OCI-LY3 (cell line): ENCODE measurements around the gene MUC5B.

Source experiments
- H2AFZ ChIP-seq: fragments of 200-600, 300-600 bp; shearing (Covaris generic); 2 replicates; pipeline ENCODE4 v1.6.0; 2014; ENCODE audit warnings: antibody characterized with exemption, low read depth, low read length
- H3K27ac ChIP-seq: fragments of 200-600, 300-600 bp; sonication (generic); 2 replicates; pipeline ENCODE4 v1.5.1; 2014; ENCODE audit warnings: mild to moderate bottlenecking, low read length, moderate library complexity, mixed read lengths
- H3K27me3 ChIP-seq: fragments of 200-600, 300-600 bp; sonication (generic); 2 replicates; pipeline ENCODE4 v1.6.1; 2014; ENCODE audit warnings: low read depth, low read length, mixed read lengths
- H3K36me3 ChIP-seq: fragments of 200-600, 300-600 bp; sonication (generic); replicated peaks from 2 replicates; pipeline ENCODE3; 2014; ENCODE audit warnings: low read depth, low read length, mixed read lengths
- H3K4me1 ChIP-seq: fragments of 300-600, 200-600 bp; sonication (generic); 2 replicates; pipeline ENCODE4 v1.6.1; 2014; ENCODE audit warnings: low read length, mixed read lengths
- H3K4me2 ChIP-seq: fragments of 200-600, 300-600 bp; sonication (generic); 2 replicates; pipeline ENCODE4 v1.6.1; 2014; ENCODE audit warnings: low read length, mixed read lengths
- H3K4me3 ChIP-seq: fragments of 300-600, 200-600 bp; sonication (generic); 2 replicates; pipeline ENCODE4 v1.5.1; 2014; ENCODE audit warnings: antibody characterized with exemption, mild to moderate bottlenecking, low read length, moderate library complexity
- H3K79me2 ChIP-seq: fragments of 300-600, 200-600 bp; shearing (Covaris generic); 2 replicates; pipeline ENCODE4 v1.6.1; 2014; ENCODE audit warnings: mild to moderate bottlenecking, low read length, mixed read lengths
- H3K9ac ChIP-seq: fragments of 300-600, 200-600 bp; shearing (Covaris generic); 2 replicates; pipeline ENCODE4 v1.6.0; 2014; ENCODE audit warnings: mild to moderate bottlenecking, low read length, moderate library complexity
- H3K9me3 ChIP-seq: fragments of 200-600, 300-600 bp; shearing (Covaris generic); 2 replicates; pipeline ENCODE4 v1.6.1; 2014; ENCODE audit warnings: low read length, mixed read lengths; ENCODE audit not compliant: insufficient read depth
- H4K20me1 ChIP-seq: fragments of 200-600, 300-600 bp; sonication (generic); 2 replicates; pipeline ENCODE4 v1.6.1; 2016; ENCODE audit warnings: low read length, mixed read lengths; ENCODE audit not compliant: insufficient read depth
- CTCF ChIP-seq: fragments of 200-600, 300-600 bp; sonication (generic); IDR thresholded peaks from 2 replicates; pipeline ENCODE4 v1.5.1; 2014; ENCODE audit warnings: antibody characterized with exemption, low read length, low read depth
- EZH2phosphoT487 ChIP-seq: fragments of 200-600 bp; shearing (Covaris generic); IDR thresholded peaks from 2 replicates; pipeline ENCODE4 v1.6.1; 2018; ENCODE audit warnings: antibody characterized with exemption, mixed run types, low read depth

Gene MUC5B

GRCh38 chr11:1255151-1255550, 32.3 kb downstream of the MUC5B start:
- Histone ChIP-seq H2AFZ (no peak overlapping the region), H4K20me1 (no peaks in the 10 kb centered on the region), H3K9ac (no peak overlapping the region), H3K36me3 (no peaks in the 10 kb centered on the region), H3K9me3 (no peaks in the 10 kb centered on the region), H3K27ac (no peak overlapping the region), H3K27me3 (no peaks in the 10 kb centered on the region), H3K79me2 (no peaks in the 10 kb centered on the region), H3K4me3 (no peak overlapping the region), H3K4me2 (no peak overlapping the region), H3K4me1 (no peaks in the 10 kb centered on the region)
- TF ChIP-seq CTCF (no peak), EZH2phosphoT487 (no peak)

GRCh38 chr11:1256257-1257045, 33.6 kb downstream of the MUC5B start:
- TF ChIP-seq EZH2phosphoT487 (no peak), CTCF (no peak)
- Histone ChIP-seq H3K27ac (no peak overlapping the region), H3K79me2 (no peaks in the 10 kb centered on the region), H4K20me1 (no peaks in the 10 kb centered on the region), H3K4me3 (no peak overlapping the region), H3K4me1 (0 out of 2 replicates have a peak, but pooled peaks cover under 1% of the 10 kb centered on the region), H3K9ac (no peak overlapping the region), H3K27me3 (no peaks in the 10 kb centered on the region), H2AFZ (no peak overlapping the region), H3K4me2 (no peak overlapping the region), H3K9me3 (no peaks in the 10 kb centered on the region), H3K36me3 (no peaks in the 10 kb centered on the region)

- Histone ChIP-seq H3K4me1 (peaks cover 5% of the 10 kb centered on the region; the same call in 1 of the 2 replicates), H4K20me1 (no peaks in the 10 kb centered on the region), H2AFZ (no peak overlapping the region)
Measured at GRCh38 chr11:1257366-1257765, 34.5 kb downstream of the MUC5B start.

More at GRCh38 chr11:1257366-1257765, 34.5 kb downstream of the MUC5B start:
- Histone ChIP-seq H3K4me2 (no peak overlapping the region), H3K27me3 (no peaks in the 10 kb centered on the region), H3K79me2 (no peaks in the 10 kb centered on the region), H3K9ac (no peak overlapping the region), H3K36me3 (no peaks in the 10 kb centered on the region), H3K4me3 (no peak overlapping the region), H3K9me3 (no peaks in the 10 kb centered on the region), H3K27ac (no peak overlapping the region)
- TF ChIP-seq CTCF (no peak), EZH2phosphoT487 (no peak)
